Adrenal gland (tissue), 12 donors: Measurements from ENCODE around the gene TEAD1. TPM values are rescaled to one million over a fixed set of nuclear protein-coding genes. Genes with fewer than 3 reads are reported as not detected.

Source experiments
- DNase-seq, 7 donors: peaks; one replicate each; pipeline ENCODE4 v3.0.0-alpha.2; 2019 to 2020
- H3K27ac ChIP-seq, 5 donors: fragments of 200-600 bp; sonication (generic) in 4 of 5; 1 replicate in 3 of 5; 2 replicates in 2 of 5; pipeline versions ENCODE4 v1.5.1 to v1.8.0; 2016 to 2020; ENCODE audit warnings: mild to moderate bottlenecking in 1 of 5
- H3K27me3 ChIP-seq: fragments of 200-600 bp; 2 replicates; pipeline ENCODE4 v1.8.0; 2021
- H3K36me3 ChIP-seq, 2 donors: fragments of 200-600 bp; replicated peaks in 1 of 2; 1 replicate in 1 of 2; 2 replicates in 1 of 2; pipeline versions ENCODE4 v1.5.1 to v1.8.0; 2018 to 2022
- H3K4me1 ChIP-seq, 2 donors: fragments of 200-600 bp; replicated peaks in 1 of 2; 1 replicate in 1 of 2; 2 replicates in 1 of 2; pipeline versions ENCODE4 v1.5.1 to v1.8.0; 2018 to 2021
- H3K4me3 ChIP-seq, 4 donors: fragments of 200-600 bp; sonication (generic) in 3 of 4; one replicate each; pipeline ENCODE4 v1.5.1; 2016 to 2018
- H3K9me3 ChIP-seq, 3 donors: fragments of 200-600 bp; sonication (generic) in 1 of 3; replicated peaks in 1 of 3; 1 replicate in 2 of 3; 2 replicates in 1 of 3; pipeline versions ENCODE4 v1.5.1 to v1.8.0; 2016 to 2021
- POLR2A ChIP-seq, 2 donors: fragments of 450-650 bp; IDR thresholded peaks; one replicate each; pipeline ENCODE4 v1.6.1; 2017; ENCODE audit warnings: antibody characterized with exemption in 2 of 2, mild to moderate bottlenecking in 2 of 2, moderate library complexity in 1 of 2
- WGBS, 4 donors: extraction: QIAGEN DNeasy Blood & Tissue Kit in 2 of 4; methylation state at CpG; one replicate each; pipeline versions ENCODE4 v1.1.5 to v1.1.7; 2013 to 2017; 5-methylcytosine and 5-hydroxymethylcytosine counted together
- intact Hi-C, 2 donors: fragments of 100-400 bp; cut with DNase I; formaldehyde crosslinking; loops; one replicate each; pipeline versions ENCODE4 v1.14.1 to v1.15.0; 2022 to 2023
- polyA plus RNA-seq, 3 donors: library from polyadenylated mRNA; stranded (reverse); fragments of 200-250 nt in 2 of 3; fragments of 350-450 nt in 1 of 3; fragmentation: Illumina TruSeq in 1 of 3; extraction: RNeasy Lipid Tissue Mini Kit (QIAGEN cat#74804) in 1 of 3; gene quantifications; one replicate each; pipeline ENCODE4 v1.2.3, GENCODE V29; 2013 to 2014
- total RNA-seq, 9 donors: library from RNA; depleted of rRNA in 4 of 9; stranded (reverse); fragments of >200 nt in 4 of 9; fragments of 120-200 nt in 1 of 9; fragmentation: NEBNext Ultra II Directional in 1 of 9; extraction: Animal tissue kit (Norgen Biotek cat#: 25700) in 1 of 9; gene quantifications; one replicate each; pipeline versions ENCODE4 v1.1.0 to v1.2.4, GENCODE V29; 2013 to 2023
- TF ChIP-seq, protein P1 (sequence below), 6 experiments: fragments of 450-650 bp in 4 of 6; fragments of 200-600 bp in 2 of 6; sonication (generic) in 1 of 6; IDR thresholded peaks; 1 replicate in 5 of 6; 2 replicates in 1 of 6; pipeline versions ENCODE4 v1.5.1 to v1.8.0; 2016 to 2021; ENCODE audit warnings: antibody characterized with exemption in 6 of 6, mild to moderate bottlenecking in 2 of 6, moderate library complexity in 1 of 6
- donor health status: healthy with polysubstance abuse.
- donor health status: Bipolar disorder and iron deficiency.
- donor health status: DM: yes; HTN: yes; CAD: no.
- donor health status: DM: no; HTN: no; CAD: no.
- donor health status: DM: no; HTN: no; CAD: no.
- donor health status: DM: yes; HTN: yes; CAD: no.

TEAD1 gene
- total and polyA plus RNA-seq, 12 donors: 3.9 to 49.9 (median 35.1) TPM

DNA sequence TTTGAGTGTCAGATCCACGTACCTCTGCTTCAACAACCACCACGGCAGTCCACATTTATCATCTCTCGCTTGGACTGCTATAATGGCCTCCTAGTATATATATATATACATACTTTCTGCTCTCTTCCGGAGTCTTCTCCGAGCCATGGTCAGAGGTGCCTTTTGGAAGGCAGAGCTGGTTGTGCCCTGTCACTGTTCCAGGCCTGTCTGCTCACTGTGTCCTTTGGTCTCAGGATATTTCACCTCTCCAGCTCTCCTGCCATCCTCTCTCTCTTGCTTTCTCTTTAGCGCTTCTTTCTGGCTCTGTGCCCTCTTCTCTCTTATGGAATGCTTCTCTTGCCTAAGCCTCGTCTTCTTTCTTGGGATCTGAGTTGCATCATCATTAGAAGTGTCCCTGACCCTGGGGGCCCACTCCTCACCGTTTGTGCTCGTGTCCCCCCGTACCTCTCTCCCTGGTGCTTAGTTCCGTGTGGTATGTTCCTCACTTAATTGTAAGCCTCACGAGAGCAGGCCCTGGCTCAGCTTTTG is 248.8 kb downstream of the TEAD1 start:
- peaks cover 0 to 10% of the 10 kb centered on the region in 2 donors for H3K36me3 ChIP-seq
- H3K27me3 ChIP-seq: no peaks in the 10 kb centered on the region
- no peak for TF ChIP-seq POLR2A (IDR thresholded peaks at IDR 0.05)
- TF ChIP-seq, protein P1, sequence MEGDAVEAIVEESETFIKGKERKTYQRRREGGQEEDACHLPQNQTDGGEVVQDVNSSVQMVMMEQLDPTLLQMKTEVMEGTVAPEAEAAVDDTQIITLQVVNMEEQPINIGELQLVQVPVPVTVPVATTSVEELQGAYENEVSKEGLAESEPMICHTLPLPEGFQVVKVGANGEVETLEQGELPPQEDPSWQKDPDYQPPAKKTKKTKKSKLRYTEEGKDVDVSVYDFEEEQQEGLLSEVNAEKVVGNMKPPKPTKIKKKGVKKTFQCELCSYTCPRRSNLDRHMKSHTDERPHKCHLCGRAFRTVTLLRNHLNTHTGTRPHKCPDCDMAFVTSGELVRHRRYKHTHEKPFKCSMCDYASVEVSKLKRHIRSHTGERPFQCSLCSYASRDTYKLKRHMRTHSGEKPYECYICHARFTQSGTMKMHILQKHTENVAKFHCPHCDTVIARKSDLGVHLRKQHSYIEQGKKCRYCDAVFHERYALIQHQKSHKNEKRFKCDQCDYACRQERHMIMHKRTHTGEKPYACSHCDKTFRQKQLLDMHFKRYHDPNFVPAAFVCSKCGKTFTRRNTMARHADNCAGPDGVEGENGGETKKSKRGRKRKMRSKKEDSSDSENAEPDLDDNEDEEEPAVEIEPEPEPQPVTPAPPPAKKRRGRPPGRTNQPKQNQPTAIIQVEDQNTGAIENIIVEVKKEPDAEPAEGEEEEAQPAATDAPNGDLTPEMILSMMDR (IDR thresholded peaks at IDR 0.05): no peak
- no peaks in the 10 kb centered on the region for H3K4me1 ChIP-seq
- H3K9me3 ChIP-seq: no peaks in the 10 kb centered on the region
- intact Hi-C loops: no loop called here
- WGBS, 4 donors: 81 to 86% (median 84%) methylated on average over 12 of the region's 12 CpGs
- no peak for DNase-seq
- H3K27ac ChIP-seq: no peak overlapping the region
- H3K4me3 ChIP-seq: no peak overlapping the region

DNA sequence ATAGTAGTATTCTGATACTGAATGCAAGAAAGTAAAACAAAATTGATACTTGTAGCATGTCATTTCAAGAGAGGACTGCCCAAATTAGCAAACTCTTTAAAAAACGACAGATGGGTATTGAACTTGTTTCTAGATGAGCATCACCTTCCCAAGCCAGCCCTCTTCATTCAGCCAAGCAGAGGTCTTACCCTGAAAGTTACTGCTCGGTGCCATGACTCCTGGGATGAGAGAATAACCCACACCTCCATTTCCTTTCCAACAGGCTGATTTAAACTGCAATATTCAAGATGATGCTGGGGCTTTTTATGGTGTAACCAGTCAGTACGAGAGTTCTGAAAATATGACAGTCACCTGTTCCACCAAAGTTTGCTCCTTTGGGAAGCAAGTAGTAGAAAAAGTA is 250.4 kb downstream of the TEAD1 start:
- DNase-seq: no peak
- H3K27ac ChIP-seq: no peak overlapping the region
- H3K36me3 ChIP-seq: peaks cover 0 to 10% of the 10 kb centered on the region in 2 donors
- no peaks in the 10 kb centered on the region for H3K4me1 ChIP-seq
- no peaks in the 10 kb centered on the region for H3K27me3 ChIP-seq
- WGBS, 4 donors: 90 to 95% (median 92%) methylated on average over 3 of the region's 3 CpGs
- intact Hi-C loops: no loop called here
- TF ChIP-seq POLR2A (IDR thresholded peaks at IDR 0.05): no peak
- TF ChIP-seq, protein P1 (IDR thresholded peaks at IDR 0.05): no peak
- H3K9me3 ChIP-seq: no peaks in the 10 kb centered on the region
- H3K4me3 ChIP-seq: no peak overlapping the region

DNA sequence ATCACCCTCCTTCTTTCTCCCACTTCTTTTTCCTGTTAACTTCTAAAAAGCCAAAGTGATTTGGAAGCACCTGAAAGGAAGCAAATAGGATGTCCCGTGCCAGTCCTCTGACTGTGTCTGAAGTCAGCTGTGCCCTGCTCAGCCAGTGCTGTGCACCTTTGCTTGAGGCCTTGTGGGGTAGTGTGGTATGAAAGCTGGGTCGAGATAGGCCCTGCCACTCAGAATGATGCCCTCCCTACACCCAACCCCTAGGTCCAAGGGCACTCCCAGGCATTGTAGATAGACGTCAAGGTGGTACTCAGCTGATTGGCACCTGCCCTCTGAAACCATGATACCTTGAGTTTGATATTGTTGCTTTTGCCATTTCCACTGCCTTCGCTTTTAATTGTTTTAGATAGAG is 251.3 kb downstream of the TEAD1 start:
- TF ChIP-seq POLR2A (IDR thresholded peaks at IDR 0.05): no peak
- TF ChIP-seq, protein P1 (IDR thresholded peaks at IDR 0.05): no peak
- WGBS, 4 donors: 68 to 87% (median 74%) methylated on average over 4 of the region's 4 CpGs
- Histone ChIP-seq H3K4me1 (no peaks in the 10 kb centered on the region), H3K9me3 (no peaks in the 10 kb centered on the region), H3K36me3 (peaks cover 0 to 10% of the 10 kb centered on the region in 2 donors), H3K27me3 (no peaks in the 10 kb centered on the region), H3K4me3 (no peak overlapping the region), H3K27ac (no peak overlapping the region)
- intact Hi-C loops: no loop called here
- no peak for DNase-seq

DNA sequence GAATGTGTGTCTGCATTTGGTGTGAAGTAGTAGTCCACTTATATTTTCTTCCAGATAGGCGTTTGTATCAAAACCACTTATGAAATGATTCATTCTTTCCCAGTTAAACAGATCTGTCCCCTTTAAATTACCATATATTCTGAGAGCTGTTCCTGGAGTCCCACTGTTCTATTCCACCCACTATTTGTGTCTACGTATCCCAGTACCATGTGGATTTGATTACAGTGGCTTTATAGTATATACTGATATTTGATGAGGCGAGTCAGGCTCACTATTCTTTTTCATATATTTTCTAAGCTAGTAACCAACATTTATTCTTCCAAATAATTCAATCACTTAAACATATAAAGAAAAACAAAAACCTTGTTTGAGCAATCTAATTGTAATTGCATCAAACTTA is 253.0 kb downstream of the TEAD1 start:
- Histone ChIP-seq H3K4me3 (no peak overlapping the region), H3K4me1 (no peaks in the 10 kb centered on the region), H3K27ac (no peak overlapping the region), H3K9me3 (no peaks in the 10 kb centered on the region), H3K27me3 (no peaks in the 10 kb centered on the region), H3K36me3 (peaks cover 0 to 10% of the 10 kb centered on the region in 2 donors)
- TF ChIP-seq POLR2A (IDR thresholded peaks at IDR 0.05): no peak
- TF ChIP-seq, protein P1 (IDR thresholded peaks at IDR 0.05): no peak
- intact Hi-C loops: no loop called here
- WGBS, 4 donors: 89 to 93% (median 91%) methylated on average over 3 of the region's 3 CpGs
- DNase-seq: no peak
